DND-41 (cell line): ENCODE data around the gene ARSJ.

Experiments used
- ATAC-seq: fragments of 200-7000 bp; cut with Tn5 transposase; 3 replicates; pipeline ENCODE4 v1.9.1; 2021; ENCODE audit warnings: low read depth; ENCODE audit not compliant: insufficient read depth
- DNase-seq: peaks from one replicate; pipeline ENCODE4 v3.0.0-alpha.2; 2020
- H2AFZ ChIP-seq: 2 replicates; pipeline ENCODE4 v1.6.0; 2012; ENCODE audit warnings: low read depth, low read length
- H3K27ac ChIP-seq: 2 replicates; pipeline ENCODE4 v1.5.1; 2012; ENCODE audit warnings: low read length, inconsistent platforms
- H3K27me3 ChIP-seq: fragments of 200-600 bp; sonication (generic); 2 replicates; pipeline ENCODE4 v1.6.0; 2012; ENCODE audit warnings: low read length, mild to moderate bottlenecking, inconsistent platforms; ENCODE audit not compliant: insufficient read depth, poor library complexity
- H3K36me3 ChIP-seq: 2 replicates; pipeline ENCODE4 v1.5.1; 2012; ENCODE audit warnings: low read length, inconsistent platforms; ENCODE audit not compliant: insufficient read depth
- H3K4me1 ChIP-seq: 2 replicates; pipeline ENCODE4 v1.5.1; 2012; ENCODE audit warnings: mild to moderate bottlenecking, low read length; ENCODE audit not compliant: insufficient read depth
- H3K4me2 ChIP-seq: 2 replicates; pipeline ENCODE4 v1.6.0; 2012; ENCODE audit warnings: mild to moderate bottlenecking, moderate library complexity, low read length, inconsistent platforms; ENCODE audit not compliant: insufficient read depth
- H3K4me3 ChIP-seq, 2 experiments: fragments of 200-600 bp in 1 of 2; shearing (Covaris generic) in 1 of 2; 2 replicates each; pipeline ENCODE4 v1.5.1; 2012 to 2016; ENCODE audit warnings: inconsistent platforms in 2 of 2, low read length in 2 of 2, mild to moderate bottlenecking in 2 of 2, low read depth in 1 of 2, moderate library complexity in 1 of 2
- H3K79me2 ChIP-seq: 2 replicates; pipeline ENCODE4 v1.6.0; 2012; ENCODE audit warnings: low read length, inconsistent platforms; ENCODE audit not compliant: insufficient read depth
- H3K9ac ChIP-seq: 2 replicates; pipeline ENCODE4 v1.6.0; 2012; ENCODE audit warnings: low read depth, mild to moderate bottlenecking, inconsistent platforms, low read length, moderate library complexity
- H3K9me3 ChIP-seq: 2 replicates; pipeline ENCODE4 v1.5.1; 2012; ENCODE audit warnings: low read length, moderate library complexity, mild to moderate bottlenecking, inconsistent platforms; ENCODE audit not compliant: insufficient read depth, severe bottlenecking
- H4K20me1 ChIP-seq: 2 replicates; pipeline ENCODE4 v1.6.0; 2012; ENCODE audit warnings: low read length; ENCODE audit not compliant: insufficient read depth
- EZH2 ChIP-seq: IDR thresholded peaks from 3 replicates; pipeline ENCODE4 v1.6.1; 2012; ENCODE audit warnings: borderline replicate concordance, low read depth, mild to moderate bottlenecking, moderate library complexity, low read length, inconsistent platforms; ENCODE audit not compliant: severe bottlenecking
- TF ChIP-seq, protein P1 (sequence below): IDR thresholded peaks from 2 replicates; pipeline ENCODE4 v1.5.1; 2012; ENCODE audit warnings: borderline replicate concordance, low read length, moderate library complexity, mild to moderate bottlenecking; ENCODE audit not compliant: poor library complexity, severe bottlenecking; ENCODE audit errors: extremely low read depth

ARSJ gene

GRCh38 chr4:113947484-113947883 lies 32.0 kb downstream of the ARSJ start:
- TF ChIP-seq, protein P1, sequence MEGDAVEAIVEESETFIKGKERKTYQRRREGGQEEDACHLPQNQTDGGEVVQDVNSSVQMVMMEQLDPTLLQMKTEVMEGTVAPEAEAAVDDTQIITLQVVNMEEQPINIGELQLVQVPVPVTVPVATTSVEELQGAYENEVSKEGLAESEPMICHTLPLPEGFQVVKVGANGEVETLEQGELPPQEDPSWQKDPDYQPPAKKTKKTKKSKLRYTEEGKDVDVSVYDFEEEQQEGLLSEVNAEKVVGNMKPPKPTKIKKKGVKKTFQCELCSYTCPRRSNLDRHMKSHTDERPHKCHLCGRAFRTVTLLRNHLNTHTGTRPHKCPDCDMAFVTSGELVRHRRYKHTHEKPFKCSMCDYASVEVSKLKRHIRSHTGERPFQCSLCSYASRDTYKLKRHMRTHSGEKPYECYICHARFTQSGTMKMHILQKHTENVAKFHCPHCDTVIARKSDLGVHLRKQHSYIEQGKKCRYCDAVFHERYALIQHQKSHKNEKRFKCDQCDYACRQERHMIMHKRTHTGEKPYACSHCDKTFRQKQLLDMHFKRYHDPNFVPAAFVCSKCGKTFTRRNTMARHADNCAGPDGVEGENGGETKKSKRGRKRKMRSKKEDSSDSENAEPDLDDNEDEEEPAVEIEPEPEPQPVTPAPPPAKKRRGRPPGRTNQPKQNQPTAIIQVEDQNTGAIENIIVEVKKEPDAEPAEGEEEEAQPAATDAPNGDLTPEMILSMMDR = no peak
- no peak for TF ChIP-seq EZH2
- Histone ChIP-seq H3K79me2 (no peaks in the 10 kb centered on the region), H2AFZ (no peak overlapping the region), H3K4me3 (no peak overlapping the region), H4K20me1 (no peaks in the 10 kb centered on the region), H3K9me3 (no peaks in the 10 kb centered on the region), H3K4me1 (no peaks in the 10 kb centered on the region), H3K4me2 (no peak overlapping the region), H3K9ac (no peak overlapping the region), H3K27me3 (no peaks in the 10 kb centered on the region), H3K36me3 (no peaks in the 10 kb centered on the region), H3K27ac (no peak overlapping the region)
- DNase-seq = no peak
- ATAC-seq = no peak

DNA sequence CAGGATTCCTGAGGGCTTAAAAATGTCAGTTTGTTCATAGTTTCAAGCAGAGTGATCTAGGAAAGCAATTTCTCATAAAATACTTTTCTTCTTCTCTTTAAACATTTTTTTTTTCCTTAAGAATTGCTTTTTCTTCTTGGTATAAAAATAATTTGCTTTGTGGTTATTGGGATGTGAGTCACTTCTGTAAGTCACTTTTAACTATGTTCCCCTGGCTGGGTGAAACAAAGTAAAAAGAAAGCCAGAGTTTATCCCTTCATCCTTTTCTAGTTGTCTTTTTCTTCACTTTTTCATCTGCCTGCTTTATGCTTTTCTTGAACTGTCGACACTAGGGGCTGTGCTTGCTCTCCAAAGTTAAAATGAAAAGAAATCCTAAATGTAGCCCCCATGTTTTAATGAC lies 33.5 kb downstream of the ARSJ start:
- DNase-seq = no peak

DNA sequence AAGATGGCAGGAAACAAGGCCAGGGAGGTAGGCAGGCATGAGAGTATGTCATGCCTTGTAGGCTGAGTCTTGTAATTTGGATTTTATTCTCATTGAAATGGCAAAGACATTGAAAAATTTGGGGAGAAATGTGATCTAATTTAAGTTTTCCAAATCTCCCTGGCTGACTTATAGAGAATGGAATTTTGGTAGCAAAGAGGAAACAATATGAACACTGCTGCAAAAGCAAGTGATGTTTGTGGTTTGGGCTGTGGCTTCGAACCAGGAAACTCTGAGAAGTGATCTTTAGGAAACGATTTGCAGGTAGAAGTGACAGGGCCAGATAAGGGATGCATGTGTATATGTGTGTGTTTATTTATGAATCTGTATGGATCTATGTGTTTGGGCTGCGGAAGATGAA lies 35.6 kb downstream of the ARSJ start:
- no peak for ATAC-seq
- Histone ChIP-seq H3K4me1 (no peaks in the 10 kb centered on the region), H3K36me3 (no peaks in the 10 kb centered on the region), H2AFZ (no peak overlapping the region), H3K9me3 (no peaks in the 10 kb centered on the region), H4K20me1 (no peaks in the 10 kb centered on the region), H3K4me2 (no peak overlapping the region), H3K27ac (no peak overlapping the region), H3K4me3 (no peak overlapping the region), H3K79me2 (no peaks in the 10 kb centered on the region), H3K9ac (no peak overlapping the region), H3K27me3 (no peaks in the 10 kb centered on the region)
- TF ChIP-seq, protein P1 = no peak
- DNase-seq = no peak

More for the DNA sequence above, 33.5 kb downstream of the ARSJ start:
- Histone ChIP-seq H3K4me1 (no peaks in the 10 kb centered on the region), H3K4me3 (no peak overlapping the region), H3K27me3 (no peaks in the 10 kb centered on the region), H3K79me2 (no peaks in the 10 kb centered on the region), H3K27ac (no peak overlapping the region), H3K4me2 (no peak overlapping the region), H3K9me3 (no peaks in the 10 kb centered on the region), H4K20me1 (no peaks in the 10 kb centered on the region), H2AFZ (no peak overlapping the region), H3K36me3 (no peaks in the 10 kb centered on the region), H3K9ac (no peak overlapping the region)
- TF ChIP-seq, protein P1 = no peak
- no peak for ATAC-seq

GRCh38 chr4:113943085-113943484 lies 36.4 kb downstream of the ARSJ start:
- ATAC-seq (no peak), DNase-seq (no peak)
- no peaks in the 10 kb centered on the region for H3K79me2 ChIP-seq

More at GRCh38 chr4:113943085-113943484, 36.4 kb downstream of the ARSJ start:
- no peak overlapping the region for H3K27ac ChIP-seq
- H2AFZ ChIP-seq = no peak overlapping the region
- no peak overlapping the region for H3K4me2 ChIP-seq
- no peaks in the 10 kb centered on the region for H4K20me1 ChIP-seq
- no peak overlapping the region for H3K4me3 ChIP-seq
- H3K9me3 ChIP-seq = no peaks in the 10 kb centered on the region
- H3K36me3 ChIP-seq = no peaks in the 10 kb centered on the region
- no peaks in the 10 kb centered on the region for H3K4me1 ChIP-seq
- no peaks in the 10 kb centered on the region for H3K27me3 ChIP-seq
- no peak overlapping the region for H3K9ac ChIP-seq
- no peak for TF ChIP-seq EZH2
- TF ChIP-seq, protein P1 = no peak
